SHP77 treated with DMSO at 0.1 percent for 48 hours (cell line): ENCODE data around the gene CCL3.
"Not testable (repeated sequence)": the region's sequence is repeated elsewhere in the genome, so short reads cannot be mapped to it uniquely, and the experiment has no call there.

ENCODE experiments used
- DNase-seq: peaks from one replicate; lab custom pipeline; 2025; lab: John Stamatoyannopoulos, UW

Gene CCL3

GRCh38 chr17:36114971-36115648 is 25.2 kb upstream of the CCL3 start:
- not testable (repeated sequence) for DNase-seq

GRCh38 chr17:36113131-36113530 is 23.2 kb upstream of the CCL3 start:
- DNase-seq, result not testable (repeated sequence)

GRCh38 chr17:36112572-36112971 is 22.6 kb upstream of the CCL3 start:
- DNase-seq, result no peak

GRCh38 chr17:36111068-36111490 is 21.1 kb upstream of the CCL3 start:
- no peak for DNase-seq

GRCh38 chr17:36108265-36108664 is 18.3 kb upstream of the CCL3 start:
- not testable (repeated sequence) for DNase-seq

GRCh38 chr17:36107660-36108059 is 17.7 kb upstream of the CCL3 start:
- DNase-seq, result no peak

- no peak for DNase-seq
Observed at GRCh38 chr17:36106493-36106835, 16.5 kb upstream of the CCL3 start.

- no peak for DNase-seq
Observed at GRCh38 chr17:36105781-36106492, 16.0 kb upstream of the CCL3 start.

GRCh38 chr17:36104701-36105181 is 14.8 kb upstream of the CCL3 start:
- no peak for DNase-seq

- not testable (repeated sequence) for DNase-seq
Observed at GRCh38 chr17:36104246-36104645, 14.3 kb upstream of the CCL3 start.

GRCh38 chr17:36103401-36103975 is 13.5 kb upstream of the CCL3 start, which contains the start of gene CCL4:
TSS of gene CCL4 (plus strand) at chr17:36103827. CDS start at chr17:36103906, 79 bp downstream.
- not testable (repeated sequence) for DNase-seq

- not testable (repeated sequence) for DNase-seq
Observed at GRCh38 chr17:36099004-36099403, 9.1 kb upstream of the CCL3 start.

GRCh38 chr17:36095992-36096391 is 6.0 kb upstream of the CCL3 start:
- DNase-seq, result no peak

- no peak for DNase-seq
Observed at GRCh38 chr17:36094746-36095145, 4.8 kb upstream of the CCL3 start.

GRCh38 chr17:36094232-36094631 is 4.3 kb upstream of the CCL3 start:
- DNase-seq, result no peak

GRCh38 chr17:36092715-36093114 is 2.8 kb upstream of the CCL3 start:
- DNase-seq, result not testable (repeated sequence)

- no peak for DNase-seq
Observed at GRCh38 chr17:36092230-36092629, 2.3 kb upstream of the CCL3 start.

GRCh38 chr17:36089339-36089865 is 541 bp downstream of the CCL3 start:
- DNase-seq, result no peak

- DNase-seq, result no peak
Observed at GRCh38 chr17:36088670-36089338, 1.1 kb downstream of the CCL3 start.

- DNase-seq, result not testable (repeated sequence)
Observed at GRCh38 chr17:36087897-36088572, 1.9 kb downstream of the CCL3 start.

GRCh38 chr17:36087471-36087870 is 2.5 kb downstream of the CCL3 start:
- DNase-seq, result not testable (repeated sequence)

GRCh38 chr17:36086791-36087190 is 3.2 kb downstream of the CCL3 start:
- DNase-seq, result no peak
